SU-DHL-6 (cell line): Measurements from ENCODE around the gene DPT.

Experiments used
- CTCF ChIP-seq: fragments of 200-600 bp; sonication (generic); IDR thresholded peaks from one replicate; pipeline ENCODE4 v1.5.1; 2017; ENCODE audit warnings: antibody characterized with exemption, mild to moderate bottlenecking, low read length, moderate library complexity; ENCODE audit not compliant: insufficient read depth, poor library complexity, severe bottlenecking
- EZH2phosphoT487 ChIP-seq: fragments of 200-600 bp; sonication (generic), shearing (Covaris generic); conservative IDR thresholded peaks from 2 replicates; pipeline ENCODE4 v1.6.1; 2018; ENCODE audit warnings: mild to moderate bottlenecking, antibody characterized with exemption, low read length, moderate library complexity, mixed read lengths

GRCh38 chr1:168692472-168692871, 36.5 kb downstream of the DPT start:
- TF ChIP-seq CTCF (no peak), EZH2phosphoT487 (no peak)
